GM19043 (cell line): ENCODE results near the gene ADK.
"Not testable (repeated sequence)": the region's sequence is repeated elsewhere in the genome, so short reads cannot be mapped to it uniquely, and the experiment has no call there.

Experiments
- ATAC-seq: cut with Tn5 transposase; IDR thresholded peaks from one replicate; pipeline ENCODE4 v1.9.1; 2021; ENCODE audit warnings: low read depth; ENCODE audit not compliant: unreplicated experiment

The ADK gene

GRCh38 chr10:74335501-74335900, 184.5 kb downstream of the ADK start:
- no peak for ATAC-seq

- no peak for ATAC-seq
These were observed 186.5 kb downstream of the ADK start for GRCh38 chr10:74337330-74338016.

GRCh38 chr10:74342991-74343390, 192.0 kb downstream of the ADK start:
- no peak for ATAC-seq

GRCh38 chr10:74343804-74344203, 192.8 kb downstream of the ADK start:
- no peak for ATAC-seq

- ATAC-seq, result no peak
These were observed 193.3 kb downstream of the ADK start for GRCh38 chr10:74344306-74344705.

- ATAC-seq, result no peak
These were observed 196.5 kb downstream of the ADK start for GRCh38 chr10:74347522-74347921.

GRCh38 chr10:74353021-74353420, 202.0 kb downstream of the ADK start:
- ATAC-seq, result not testable (repeated sequence)

- ATAC-seq, result no peak
These were observed 210.7 kb downstream of the ADK start for GRCh38 chr10:74361678-74362077.

GRCh38 chr10:74363727-74364126, 212.7 kb downstream of the ADK start:
- no peak for ATAC-seq

- ATAC-seq, result no peak
These were observed 214.1 kb downstream of the ADK start for GRCh38 chr10:74365109-74365508.

GRCh38 chr10:74371696-74372095, 220.7 kb downstream of the ADK start:
- no peak for ATAC-seq

GRCh38 chr10:74373059-74373458, 222.0 kb downstream of the ADK start:
- ATAC-seq, result no peak

GRCh38 chr10:74377476-74377875, 226.5 kb downstream of the ADK start:
- ATAC-seq, result no peak

- ATAC-seq, result no peak
These were observed 228.5 kb downstream of the ADK start for GRCh38 chr10:74379474-74379873.

GRCh38 chr10:74380795-74381194, 229.8 kb downstream of the ADK start:
- ATAC-seq, result no peak

GRCh38 chr10:74381291-74381853, 230.4 kb downstream of the ADK start:
- no peak for ATAC-seq

GRCh38 chr10:74382663-74383062, 231.6 kb downstream of the ADK start:
- no peak for ATAC-seq

GRCh38 chr10:74383642-74384041, 232.6 kb downstream of the ADK start:
- ATAC-seq, result no peak

GRCh38 chr10:74384615-74385183, 233.7 kb downstream of the ADK start:
- ATAC-seq, result no peak

- ATAC-seq, result no peak
These were observed 237.8 kb downstream of the ADK start for GRCh38 chr10:74388801-74389200.

GRCh38 chr10:74391786-74392185, 240.8 kb downstream of the ADK start:
- ATAC-seq, result no peak

- no peak for ATAC-seq
These were observed 243.5 kb downstream of the ADK start for GRCh38 chr10:74394416-74394969.
